GM18508 (cell line): ENCODE results near the gene CHCHD10.

Source experiments
- ATAC-seq: cut with Tn5 transposase; IDR thresholded peaks from one replicate; pipeline ENCODE4 v1.9.1; 2021; ENCODE audit warnings: moderate number of reproducible peaks; ENCODE audit not compliant: insufficient read depth, unreplicated experiment

CHCHD10 gene

DNA sequence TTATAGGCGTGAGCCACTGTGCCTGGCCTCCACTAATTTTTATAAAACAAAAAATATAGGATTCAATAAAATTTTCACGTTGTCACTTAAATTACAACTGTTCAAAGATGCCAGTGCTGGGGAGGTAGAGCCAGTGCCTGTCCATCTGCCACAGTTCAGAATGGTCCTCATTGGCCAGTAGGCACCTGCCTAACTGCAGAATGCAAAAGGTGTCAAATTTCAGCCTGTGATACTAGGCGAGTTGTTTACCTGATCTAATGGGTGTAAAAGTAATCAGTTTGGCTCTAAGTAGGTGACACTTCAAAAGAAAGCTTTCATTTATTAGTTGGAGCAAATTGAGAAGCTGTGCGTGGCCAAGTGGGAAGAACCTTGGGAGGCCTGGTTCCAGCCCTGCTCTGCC, 21.3 kb upstream of the CHCHD10 start:
- ATAC-seq = no peak

DNA sequence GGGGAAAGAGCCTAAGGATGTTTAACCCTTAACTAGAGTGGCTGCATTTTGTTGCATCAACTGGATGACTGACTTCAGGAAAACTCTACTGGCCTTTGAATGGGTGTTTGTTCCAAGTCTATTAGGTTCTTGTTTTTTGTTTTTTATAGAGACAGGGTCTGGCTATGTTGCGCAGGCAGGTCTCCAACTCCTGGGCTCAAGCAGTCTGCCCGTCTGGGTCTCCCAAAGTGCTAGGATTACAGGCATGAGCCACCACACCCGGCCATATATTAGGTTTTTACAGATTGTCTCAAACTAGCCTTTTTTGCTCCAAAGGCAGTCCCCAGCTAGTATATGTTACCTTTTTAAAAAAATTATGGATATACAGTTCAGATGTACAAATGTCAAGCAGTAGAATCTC, 20.1 kb upstream of the CHCHD10 start:
- no peak for ATAC-seq

DNA sequence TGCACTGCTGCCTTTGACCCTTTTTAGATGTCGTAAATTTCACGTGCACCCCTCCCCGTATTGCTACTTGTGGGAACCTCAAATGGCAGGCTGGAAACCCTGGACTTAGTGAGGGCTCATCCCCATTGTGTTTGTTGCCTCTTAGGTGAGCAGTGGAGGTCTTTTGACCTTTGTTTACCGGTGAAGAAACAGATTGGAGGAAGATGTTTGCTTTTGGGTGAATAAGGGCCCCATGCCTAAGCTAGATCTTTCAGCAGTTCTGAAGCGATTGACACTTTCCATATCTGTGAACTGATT, 19.8 kb upstream of the CHCHD10 start:
- ATAC-seq = no peak

DNA sequence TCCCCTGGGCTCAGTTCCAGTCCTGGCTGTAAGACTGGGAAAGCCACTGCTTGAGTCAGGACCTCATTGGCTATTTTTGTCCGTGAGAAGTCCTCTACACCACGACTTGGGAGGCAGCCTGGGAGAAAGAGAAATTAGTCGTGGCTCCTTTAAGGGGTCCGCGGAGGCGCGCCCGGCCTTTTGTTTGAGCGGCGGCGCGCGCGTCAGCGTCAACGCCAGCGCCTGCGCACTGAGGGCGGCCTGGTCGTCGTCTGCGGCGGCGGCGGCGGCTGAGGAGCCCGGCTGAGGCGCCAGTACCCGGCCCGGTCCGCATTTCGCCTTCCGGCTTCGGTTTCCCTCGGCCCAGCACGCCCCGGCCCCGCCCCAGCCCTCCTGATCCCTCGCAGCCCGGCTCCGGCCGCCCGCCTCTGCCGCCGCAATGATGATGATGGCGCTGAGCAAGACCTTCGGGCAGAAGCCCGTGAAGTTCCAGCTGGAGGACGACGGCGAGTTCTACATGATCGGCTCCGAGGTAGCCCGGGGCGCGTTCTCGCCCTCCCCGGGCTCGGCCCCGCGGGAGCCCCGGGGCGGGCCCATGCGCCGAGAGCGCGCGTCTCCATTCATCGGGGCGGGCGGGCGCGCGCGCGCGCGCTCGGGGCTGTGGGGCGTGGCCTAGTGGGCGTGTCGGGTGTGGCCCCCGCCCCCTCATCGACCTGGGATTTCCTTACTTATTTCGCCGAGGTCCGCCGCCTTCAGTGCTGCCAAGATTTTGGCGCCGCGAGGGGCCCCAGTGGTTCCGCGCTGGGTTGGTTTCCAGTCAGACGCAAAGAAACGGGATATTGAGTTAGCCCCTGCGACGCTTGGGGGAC, 19.2 kb upstream of the CHCHD10 start, which contains the start of gene SMARCB1:
Gene SMARCB1 (plus strand): TSS at position 215 of the 848 bp plus-strand sequence. CDS start 204 bp downstream, at position 419.
- ATAC-seq = no peak

DNA sequence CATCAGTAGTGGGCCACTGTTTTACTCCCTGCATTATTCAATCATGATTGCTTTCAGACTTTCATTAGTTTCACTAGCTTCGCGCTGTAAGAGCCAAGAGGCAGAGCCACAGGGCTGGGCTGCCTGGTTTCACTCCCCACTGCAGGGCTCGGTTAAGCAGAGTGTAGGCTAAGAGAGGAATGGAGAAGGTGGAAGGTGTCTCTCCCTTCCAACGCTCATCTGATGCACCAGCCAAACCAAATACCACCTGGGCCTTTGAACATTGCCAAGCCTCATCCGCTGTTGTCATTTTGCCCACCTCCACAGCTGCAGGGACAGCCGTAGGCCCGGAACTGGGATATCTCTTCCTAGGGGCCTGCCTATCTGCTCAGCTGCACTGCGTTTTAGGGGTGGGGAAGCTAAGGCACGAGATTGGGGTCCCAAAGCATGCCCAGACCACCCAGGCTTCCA, 18.5 kb upstream of the CHCHD10 start:
- ATAC-seq = no peak

DNA sequence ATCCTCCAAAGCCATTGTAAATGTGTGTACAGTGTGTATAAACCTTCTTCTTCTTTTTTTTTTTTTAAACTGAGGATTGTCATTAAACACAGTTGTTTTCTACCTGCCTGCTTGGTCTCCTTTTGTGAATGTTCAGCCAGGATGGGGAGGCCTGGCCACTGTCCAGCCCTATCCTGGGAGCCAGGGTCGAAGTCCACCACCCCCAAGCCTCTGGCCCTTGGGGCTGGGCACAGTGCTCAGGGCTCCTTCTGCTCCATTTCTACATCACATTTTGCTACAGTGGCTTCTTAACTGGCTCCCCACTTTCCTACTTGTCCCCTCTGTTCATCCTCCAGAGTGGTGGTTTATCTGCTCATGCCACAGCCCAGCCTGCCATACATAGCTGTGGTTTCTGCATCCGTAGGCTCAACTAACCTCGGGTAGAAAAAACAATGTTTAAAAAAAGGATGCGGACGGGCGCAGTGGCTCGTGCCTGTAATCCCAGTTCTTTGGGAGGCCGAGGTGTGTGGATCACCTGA, 16.5 kb upstream of the CHCHD10 start:
- no peak for ATAC-seq

DNA sequence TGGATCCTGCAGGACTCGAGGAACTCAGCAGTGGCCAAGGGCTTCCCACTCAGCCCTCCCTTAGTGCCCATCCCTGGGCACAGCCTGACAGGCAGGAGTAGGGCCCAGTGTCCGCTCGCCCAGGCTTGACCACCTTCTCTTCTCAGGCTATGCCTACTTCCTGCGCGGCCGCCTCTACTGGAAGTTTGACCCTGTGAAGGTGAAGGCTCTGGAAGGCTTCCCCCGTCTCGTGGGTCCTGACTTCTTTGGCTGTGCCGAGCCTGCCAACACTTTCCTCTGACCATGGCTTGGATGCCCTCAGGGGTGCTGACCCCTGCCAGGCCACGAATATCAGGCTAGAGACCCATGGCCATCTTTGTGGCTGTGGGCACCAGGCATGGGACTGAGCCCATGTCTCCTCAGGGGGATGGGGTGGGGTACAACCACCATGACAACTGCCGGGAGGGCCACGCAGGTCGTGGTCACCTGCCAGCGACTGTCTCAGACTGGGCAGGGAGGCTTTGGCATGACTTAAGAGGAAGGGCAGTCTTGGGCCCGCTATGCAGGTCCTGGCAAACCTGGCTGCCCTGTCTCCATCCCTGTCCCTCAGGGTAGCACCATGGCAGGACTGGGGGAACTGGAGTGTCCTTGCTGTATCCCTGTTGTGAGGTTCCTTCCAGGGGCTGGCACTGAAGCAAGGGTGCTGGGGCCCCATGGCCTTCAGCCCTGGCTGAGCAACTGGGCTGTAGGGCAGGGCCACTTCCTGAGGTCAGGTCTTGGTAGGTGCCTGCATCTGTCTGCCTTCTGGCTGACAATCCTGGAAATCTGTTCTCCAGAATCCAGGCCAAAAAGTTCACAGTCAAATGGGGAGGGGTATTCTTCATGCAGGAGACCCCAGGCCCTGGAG, 15.7 kb upstream of the CHCHD10 start:
- no peak for ATAC-seq

DNA sequence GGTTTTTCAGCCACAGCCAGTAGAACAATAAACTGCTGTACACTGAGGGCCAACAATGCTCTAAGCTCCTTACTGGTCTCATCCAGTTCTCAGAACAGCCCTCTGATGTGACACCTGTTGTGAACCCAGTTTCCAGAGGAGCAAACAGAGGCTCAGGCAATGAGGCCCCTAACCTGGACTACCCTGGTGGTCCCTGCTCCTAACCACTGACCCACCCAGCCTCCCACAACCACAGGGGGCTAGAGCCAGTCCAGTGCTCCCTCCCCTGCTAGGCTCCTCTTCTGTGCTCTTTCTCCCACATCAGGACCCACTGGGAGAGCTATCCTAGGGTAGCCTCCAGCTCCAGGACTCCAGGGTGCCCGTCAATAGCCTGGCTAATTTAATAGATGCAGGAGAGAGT, 14.9 kb upstream of the CHCHD10 start:
- ATAC-seq = no peak

DNA sequence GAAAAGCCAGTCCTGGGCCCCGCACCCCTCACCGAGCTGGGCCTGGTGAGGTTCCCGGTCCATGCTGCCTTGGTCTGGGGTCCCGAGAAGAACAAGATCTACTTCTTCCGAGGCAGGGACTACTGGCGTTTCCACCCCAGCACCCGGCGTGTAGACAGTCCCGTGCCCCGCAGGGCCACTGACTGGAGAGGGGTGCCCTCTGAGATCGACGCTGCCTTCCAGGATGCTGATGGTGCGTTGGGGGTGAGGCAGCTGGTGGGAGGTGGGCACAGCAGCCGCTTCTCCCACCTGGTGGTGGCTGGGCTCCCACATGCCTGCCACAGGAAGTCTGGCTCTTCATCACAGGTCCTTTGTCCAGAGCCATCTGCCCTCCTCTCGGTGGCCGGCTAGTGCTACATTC, 14.5 kb upstream of the CHCHD10 start:
- no peak for ATAC-seq

DNA sequence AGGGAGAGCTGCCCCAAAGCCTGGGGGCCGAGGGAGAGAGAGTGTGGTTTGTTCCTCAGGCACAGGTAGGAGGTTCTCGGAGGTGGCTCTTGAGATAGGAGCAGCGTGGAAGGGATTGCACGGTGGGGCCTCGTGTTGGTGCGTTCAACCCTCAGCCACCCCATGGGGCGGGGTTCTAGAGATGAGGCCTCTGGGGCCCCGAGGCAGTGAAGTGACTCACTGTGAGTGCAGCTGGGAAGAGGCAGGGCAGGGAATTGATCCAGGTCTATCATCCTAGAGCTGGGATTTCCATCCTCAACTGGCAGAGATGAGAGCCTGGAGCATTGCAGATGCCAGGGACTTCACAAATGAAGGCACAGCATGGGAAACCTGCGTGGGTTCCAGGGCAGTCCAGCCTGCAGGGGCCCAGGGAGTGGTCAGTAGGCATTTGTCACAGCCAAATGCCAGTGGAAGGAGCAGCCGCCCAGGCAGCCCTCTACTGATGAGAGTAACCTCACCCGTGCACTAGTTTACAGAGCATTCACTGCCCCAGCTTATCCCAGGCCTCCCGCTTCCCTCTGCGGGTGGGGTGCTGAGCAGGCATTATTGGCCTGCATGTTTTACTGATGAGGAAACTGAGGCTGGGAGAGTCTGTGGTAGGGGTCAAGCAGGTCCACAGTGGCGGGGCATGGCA, 13.9 kb upstream of the CHCHD10 start:
- ATAC-seq = no peak

DNA sequence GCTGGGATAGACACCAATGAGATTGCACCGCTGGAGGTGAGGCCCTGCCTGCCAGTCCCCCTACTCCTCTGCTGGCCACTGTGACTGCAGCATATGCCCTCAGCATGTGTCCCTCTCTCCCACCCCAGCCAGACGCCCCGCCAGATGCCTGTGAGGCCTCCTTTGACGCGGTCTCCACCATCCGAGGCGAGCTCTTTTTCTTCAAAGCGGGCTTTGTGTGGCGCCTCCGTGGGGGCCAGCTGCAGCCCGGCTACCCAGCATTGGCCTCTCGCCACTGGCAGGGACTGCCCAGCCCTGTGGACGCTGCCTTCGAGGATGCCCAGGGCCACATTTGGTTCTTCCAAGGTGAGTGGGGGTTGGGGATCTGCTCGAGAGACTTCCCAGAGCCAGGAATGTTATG, 13.3 kb upstream of the CHCHD10 start:
- no peak for ATAC-seq

DNA sequence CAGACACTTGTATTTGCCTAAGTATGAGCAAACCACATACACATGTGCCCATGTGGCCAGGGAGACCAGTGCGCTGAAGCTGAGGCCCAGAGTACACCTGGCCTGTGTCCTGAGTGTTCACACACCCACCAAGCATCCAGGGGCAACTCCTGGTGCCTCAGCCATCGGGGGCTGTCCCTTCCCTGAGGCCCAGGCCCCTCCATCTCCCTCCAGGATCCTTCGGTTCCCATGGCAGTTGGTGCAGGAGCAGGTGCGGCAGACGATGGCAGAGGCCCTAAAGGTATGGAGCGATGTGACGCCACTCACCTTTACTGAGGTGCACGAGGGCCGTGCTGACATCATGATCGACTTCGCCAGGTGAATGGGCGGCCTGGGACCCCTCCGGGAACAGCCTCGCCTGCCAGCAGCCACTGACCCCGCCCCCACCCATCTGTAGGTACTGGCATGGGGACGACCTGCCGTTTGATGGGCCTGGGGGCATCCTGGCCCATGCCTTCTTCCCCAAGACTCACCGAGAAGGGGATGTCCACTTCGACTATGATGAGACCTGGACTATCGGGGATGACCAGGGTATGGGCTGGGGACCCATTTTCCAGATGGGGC, 12.5 kb upstream of the CHCHD10 start:
- ATAC-seq = no peak

DNA sequence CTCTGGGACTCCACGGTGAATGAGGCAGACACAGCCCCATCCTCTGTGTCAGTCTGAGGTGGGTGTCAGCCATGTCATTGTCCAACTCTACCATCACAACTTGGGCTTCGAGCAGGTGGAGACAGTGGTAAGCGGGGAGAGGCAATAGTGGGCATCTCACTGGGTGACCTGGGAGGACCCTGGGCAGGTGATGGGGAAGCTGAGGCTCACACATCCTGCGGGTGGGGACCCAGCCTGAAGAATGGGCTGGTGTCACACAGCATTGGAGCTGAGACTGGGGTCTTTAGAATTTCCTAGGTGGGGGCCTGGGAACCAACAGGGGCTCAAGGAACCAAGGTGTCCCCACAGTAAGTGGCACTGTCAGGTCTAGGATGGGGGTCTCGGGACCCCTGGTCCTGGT, 12.0 kb upstream of the CHCHD10 start:
- no peak for ATAC-seq

DNA sequence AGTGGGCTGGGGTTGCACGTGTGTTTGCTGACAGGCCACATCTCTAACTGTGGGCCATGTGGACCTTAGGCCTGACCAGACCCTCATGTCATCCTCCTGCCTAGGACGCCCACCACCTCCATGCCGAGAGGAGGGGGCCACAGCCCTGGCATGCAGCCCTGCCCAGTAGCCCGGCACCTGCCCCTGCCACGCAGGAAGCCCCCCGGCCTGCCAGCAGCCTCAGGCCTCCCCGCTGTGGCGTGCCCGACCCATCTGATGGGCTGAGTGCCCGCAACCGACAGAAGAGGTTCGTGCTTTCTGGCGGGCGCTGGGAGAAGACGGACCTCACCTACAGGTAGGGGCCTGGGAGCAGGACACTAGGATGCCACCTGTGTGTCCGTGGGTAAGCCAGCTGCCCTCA, 11.3 kb upstream of the CHCHD10 start:
- ATAC-seq = no peak

DNA sequence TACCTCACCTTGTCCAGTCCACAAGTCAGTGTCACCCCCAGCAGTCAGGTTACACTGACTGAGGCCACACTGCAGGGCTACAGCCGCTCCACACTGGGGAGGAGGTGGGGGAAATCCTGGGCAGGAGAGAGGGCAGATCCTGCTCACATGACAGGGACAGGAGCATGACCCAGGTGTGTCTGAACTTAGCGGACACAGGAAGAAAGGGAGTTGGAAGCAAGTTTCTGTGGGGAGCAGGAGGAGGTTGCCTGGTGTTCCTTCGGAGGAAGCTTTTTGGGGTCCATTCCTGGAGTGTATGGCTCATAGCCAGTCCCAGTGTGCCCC, 10.8 kb upstream of the CHCHD10 start:
- ATAC-seq = no peak

DNA sequence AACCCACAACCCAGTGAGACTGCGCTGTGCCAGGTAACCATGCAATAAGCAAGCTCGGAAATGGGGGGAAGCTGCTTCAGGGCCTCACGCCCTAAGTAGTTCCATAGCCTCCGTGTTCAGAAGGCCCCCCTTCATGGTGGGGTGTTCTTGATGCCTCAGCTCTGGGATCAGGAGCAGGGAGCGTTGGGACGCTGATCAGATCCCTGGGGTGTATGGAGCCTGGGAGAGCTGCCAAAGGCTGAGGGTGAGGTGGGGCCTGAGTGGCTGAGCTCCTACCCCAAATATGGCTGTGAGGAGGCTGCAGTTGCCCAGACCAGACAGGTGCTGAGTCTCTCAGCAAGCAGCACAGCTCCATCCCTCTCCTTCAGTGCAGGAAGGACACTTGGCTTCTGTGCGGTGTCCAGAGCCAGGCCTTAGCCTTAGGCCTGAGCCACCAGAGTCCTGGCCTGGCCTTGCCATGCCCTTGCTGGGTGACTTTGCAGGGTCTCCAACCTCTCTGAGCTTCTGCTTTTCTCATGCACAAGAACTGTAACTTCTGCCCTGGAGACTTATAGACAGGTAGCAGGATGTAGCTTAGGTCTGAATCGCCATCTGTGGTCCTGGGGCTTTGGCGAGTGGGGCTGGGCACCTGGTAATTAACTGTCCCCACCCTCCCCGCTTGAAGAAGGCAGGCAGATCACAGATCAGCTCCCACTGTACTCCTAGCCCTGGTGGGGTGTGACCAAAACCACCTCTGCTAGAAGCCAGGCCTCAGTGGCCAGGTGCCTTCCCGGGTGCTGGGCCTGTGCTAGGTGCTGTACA, 10.2 kb upstream of the CHCHD10 start:
- no peak for ATAC-seq

DNA sequence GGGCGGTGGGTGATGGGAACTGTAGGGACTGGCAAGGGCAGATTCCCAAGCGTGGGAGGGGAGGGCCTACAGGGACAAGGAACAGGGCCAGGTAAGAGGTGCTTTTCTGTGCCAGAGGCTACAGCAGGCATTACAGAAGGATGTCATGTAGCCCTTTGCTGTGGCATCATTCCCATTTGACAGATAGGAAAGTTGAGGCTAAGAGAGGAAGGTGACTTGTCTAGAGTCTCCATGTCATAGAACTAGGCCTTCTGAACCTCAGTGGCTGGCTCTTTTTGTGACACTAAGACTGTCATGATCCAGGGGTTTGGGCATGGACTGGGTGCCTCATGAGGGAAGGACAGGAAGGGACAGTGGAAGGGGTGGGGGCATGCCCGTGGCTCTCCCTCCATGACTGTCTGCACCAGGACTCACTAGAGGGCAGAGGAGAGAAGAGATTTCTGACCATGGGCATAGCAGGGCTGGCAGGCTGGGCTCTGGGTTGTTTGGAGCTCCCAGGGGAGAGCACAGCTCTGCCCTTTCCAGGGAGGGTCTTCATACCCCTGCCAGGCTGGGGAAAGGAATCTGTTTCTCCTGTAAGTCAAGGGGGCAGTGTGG, 8.1 kb upstream of the CHCHD10 start:
- ATAC-seq = no peak

DNA sequence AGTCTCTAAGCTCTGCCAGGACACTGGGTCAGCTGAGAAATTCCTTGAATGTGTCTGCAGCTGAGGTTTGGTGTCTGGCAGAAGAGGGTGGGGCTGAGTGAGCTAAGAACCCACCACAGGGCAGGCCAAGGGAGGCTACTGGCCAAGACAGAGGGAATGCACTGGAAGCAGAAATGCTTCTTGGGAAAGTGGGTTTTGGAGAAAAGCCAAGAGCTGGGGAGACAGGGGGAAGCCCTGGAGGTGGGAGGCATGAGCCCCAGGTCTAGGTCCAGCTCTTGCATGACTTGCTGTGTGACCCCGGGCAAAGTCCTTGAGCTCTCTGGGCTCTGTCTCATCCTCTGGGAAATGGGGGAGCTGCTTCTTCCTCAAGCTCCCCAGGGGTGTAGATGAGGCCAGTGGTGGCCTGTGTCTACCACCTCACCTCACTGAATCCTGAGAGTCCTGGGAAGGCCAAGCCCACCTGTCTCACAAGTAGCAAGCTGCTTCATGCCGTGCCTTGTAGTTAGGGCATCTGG, 7.2 kb upstream of the CHCHD10 start:
- ATAC-seq = no peak
